GM12801 (cell line): ENCODE data around the gene RNASE8.

Experiments
- TF ChIP-seq, protein P1 (sequence below): IDR thresholded peaks from one replicate; pipeline ENCODE4 v1.5.1; 2011; ENCODE audit warnings: control low read depth; ENCODE audit not compliant: insufficient read length; ENCODE audit errors: extremely low read depth

Gene RNASE8

DNA sequence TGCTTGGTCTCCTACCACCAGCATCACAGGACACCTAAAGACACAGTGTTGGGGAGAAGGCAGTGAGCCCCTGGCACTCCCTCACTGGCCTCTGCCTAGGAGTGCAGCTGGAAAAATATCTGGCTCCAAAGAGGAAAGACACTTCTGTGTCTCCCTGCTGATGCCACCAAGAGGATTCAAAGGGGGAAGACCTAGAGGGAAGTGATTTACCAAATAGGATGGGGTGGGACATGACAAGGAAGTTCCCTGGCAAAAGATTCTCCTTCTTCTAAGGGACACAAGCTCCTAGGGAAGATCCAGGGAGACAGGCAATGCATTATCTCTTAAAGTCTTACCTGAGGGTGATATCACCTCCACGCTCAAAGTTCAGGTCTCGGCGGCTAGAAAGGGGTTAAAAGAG lies 38.8 kb upstream of the RNASE8 start:
- TF ChIP-seq, protein P1, sequence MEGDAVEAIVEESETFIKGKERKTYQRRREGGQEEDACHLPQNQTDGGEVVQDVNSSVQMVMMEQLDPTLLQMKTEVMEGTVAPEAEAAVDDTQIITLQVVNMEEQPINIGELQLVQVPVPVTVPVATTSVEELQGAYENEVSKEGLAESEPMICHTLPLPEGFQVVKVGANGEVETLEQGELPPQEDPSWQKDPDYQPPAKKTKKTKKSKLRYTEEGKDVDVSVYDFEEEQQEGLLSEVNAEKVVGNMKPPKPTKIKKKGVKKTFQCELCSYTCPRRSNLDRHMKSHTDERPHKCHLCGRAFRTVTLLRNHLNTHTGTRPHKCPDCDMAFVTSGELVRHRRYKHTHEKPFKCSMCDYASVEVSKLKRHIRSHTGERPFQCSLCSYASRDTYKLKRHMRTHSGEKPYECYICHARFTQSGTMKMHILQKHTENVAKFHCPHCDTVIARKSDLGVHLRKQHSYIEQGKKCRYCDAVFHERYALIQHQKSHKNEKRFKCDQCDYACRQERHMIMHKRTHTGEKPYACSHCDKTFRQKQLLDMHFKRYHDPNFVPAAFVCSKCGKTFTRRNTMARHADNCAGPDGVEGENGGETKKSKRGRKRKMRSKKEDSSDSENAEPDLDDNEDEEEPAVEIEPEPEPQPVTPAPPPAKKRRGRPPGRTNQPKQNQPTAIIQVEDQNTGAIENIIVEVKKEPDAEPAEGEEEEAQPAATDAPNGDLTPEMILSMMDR = no peak

DNA sequence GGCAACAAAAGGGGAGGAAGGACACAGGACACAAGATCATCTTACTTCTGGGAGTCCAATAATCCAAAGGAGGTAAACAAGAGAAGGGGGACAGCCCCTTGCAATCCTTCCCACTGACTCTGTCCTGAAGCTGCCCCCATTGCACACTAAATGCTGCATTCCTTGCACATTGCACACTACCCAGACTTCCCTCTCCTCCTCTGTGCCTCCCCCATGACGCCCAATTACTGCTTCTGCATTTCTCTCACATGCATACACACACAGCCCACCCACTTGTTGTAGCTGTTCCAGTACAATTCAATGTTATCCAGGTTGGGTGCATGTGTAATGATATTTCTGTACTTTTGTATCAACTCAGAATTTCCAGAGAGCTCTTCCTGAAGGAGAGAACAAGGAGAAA lies 38.3 kb upstream of the RNASE8 start:
- TF ChIP-seq, protein P1 = no peak

DNA sequence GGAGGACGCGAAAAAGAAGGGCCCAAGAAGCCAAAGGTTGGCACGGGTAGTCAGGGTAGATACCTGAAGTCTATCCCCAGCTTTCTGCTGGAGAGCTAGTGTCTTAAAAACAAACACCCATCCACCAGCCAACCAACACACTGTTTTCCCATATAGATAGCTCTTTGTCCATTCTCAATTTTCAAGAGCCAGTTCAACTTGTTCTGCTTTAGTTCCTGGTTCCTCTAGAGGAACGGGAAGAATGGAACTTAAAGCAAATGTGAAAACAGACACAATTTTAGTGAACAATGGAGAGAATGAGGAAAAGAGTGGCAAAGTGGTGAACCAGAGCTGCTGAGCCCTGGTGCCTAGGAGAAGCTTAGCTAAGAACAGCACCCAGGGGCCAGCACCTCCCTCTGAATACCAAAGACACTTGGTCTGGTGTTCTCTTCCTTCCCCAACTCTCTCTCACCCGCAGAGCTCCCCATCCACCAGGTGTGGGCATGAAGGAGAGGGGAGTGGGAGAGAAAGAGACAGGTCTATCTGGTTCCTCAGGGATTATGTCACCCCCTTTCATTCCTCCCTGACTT lies 36.6 kb upstream of the RNASE8 start:
- TF ChIP-seq, protein P1 = no peak

DNA sequence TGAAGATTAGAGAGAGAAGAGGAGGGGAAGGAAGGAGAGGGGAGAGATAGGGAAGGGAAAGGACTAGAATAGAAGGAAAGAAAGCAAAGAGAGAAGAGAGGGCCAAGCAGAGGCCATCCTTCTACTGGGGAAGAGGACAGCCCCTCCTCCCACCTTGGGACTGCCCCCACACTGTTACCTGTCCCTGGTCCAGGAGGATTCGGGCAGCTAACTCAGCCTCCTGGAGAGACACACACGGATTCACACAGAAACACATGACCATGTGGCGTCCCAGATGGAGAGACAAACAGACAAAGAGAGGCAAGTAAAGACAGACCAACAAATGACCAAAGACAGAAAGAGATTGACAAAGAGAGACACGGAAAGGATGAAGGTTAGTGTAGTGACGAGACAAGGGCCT lies 34.9 kb upstream of the RNASE8 start:
- TF ChIP-seq, protein P1 = no peak

DNA sequence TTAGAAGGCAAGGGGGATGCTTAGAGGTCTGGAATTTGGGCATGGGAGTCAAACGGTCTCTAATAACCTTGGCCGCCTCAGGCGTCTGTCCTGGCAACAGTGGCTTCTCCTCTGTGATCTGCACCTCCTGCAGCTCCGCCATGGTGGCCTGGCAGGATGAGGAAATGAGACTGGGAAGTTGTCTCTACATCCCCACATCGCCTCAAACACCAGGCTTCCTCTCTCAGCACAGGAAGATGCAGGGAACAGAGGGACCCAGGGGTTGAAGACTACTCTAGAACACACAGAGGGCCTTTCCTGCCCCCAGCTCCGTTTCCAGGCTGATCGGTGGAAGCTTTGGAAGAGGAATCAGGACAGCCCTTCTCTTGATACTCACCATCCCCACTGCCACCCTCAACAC lies 34.4 kb upstream of the RNASE8 start:
- TF ChIP-seq, protein P1 = no peak

DNA sequence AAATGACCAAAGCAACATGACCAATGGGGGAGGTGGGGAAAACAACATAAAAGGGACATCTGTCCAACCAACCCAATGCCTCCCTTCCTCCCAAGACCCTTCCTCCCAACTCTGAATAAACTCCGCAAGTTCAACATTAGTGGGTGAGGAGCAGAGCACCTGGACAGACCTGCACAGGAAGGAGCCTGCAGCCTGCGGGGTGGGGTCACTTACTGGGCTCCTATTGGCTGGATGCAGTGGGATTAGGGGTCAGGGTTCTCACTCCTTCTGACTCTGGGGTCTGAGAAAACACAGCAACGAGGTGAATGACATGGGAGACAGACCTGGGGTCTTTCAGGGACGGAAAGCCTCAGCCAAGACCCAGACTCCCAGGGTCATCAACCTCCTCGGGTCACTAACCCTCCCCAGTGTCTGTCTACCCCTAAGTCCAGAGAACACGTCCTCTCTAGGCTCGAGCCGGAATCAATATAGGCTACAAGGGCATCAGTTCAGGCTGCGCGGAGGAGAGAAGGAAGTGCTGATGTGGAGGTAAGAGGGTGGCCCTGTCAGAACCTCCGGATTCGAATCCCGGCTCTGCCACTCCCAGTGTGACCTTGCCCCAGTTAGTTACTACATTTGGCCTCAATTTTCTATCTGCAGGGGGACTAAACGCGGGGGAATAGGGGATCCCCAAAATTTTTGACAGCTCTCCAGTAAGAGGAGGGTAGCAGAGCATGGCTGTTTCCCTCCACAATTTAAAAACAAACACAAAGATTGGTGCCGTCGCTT lies 33.6 kb upstream of the RNASE8 start:
- TF ChIP-seq, protein P1 = no peak

DNA sequence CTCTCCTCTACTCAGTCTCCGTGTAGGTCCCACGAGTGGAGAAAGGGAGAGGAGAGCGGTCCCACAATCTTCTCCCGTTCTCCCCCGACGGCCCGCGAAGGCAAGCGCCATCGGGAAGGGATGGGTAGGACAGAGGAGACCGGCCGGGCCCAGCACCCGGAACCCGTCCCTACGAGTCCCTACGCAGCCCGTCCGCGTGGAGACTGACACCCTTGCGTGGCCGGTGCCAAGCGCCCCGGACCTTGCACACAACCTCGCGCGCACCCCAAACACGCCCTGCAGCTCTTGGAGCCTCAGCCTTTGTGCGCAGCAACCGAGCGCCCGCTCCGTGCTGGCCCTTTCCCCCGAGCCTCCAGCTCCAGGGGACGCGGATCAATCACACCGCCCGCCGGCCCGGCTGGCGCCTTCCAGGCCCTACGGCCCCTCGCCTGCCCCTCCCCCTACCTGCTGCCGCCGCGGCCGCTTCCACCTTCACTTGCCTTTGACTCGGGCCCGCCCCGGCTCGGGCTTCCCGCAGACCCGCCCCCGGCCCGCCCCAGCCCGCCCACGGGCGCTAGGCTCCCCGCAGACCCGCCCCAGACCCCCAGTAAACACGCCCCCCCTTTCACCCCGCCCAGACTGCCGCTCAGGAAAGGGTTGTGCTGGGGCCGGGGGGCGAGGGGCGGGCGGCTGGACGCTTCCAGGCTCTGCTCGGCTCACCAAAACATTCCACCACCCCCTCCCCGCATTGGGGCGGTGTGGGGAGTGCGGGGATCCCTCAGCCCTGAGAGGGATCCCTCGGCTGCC lies 32.8 kb upstream of the RNASE8 start, which contains the start of gene NDRG2:
Gene NDRG2, minus strand, starts transcription at position 477 of the 786 bp plus-strand sequence. CDS start 1,746 bp downstream, outside the sequence.
- TF ChIP-seq, protein P1 = no peak
